AG04450 (cell line): ENCODE measurements around the gene TMEM11. TPM values are rescaled to one million over a fixed set of nuclear protein-coding genes. Genes with fewer than 3 reads are reported as not detected.

ENCODE experiments used
- CTCF ChIA-PET: fragments of 300-600, 350-600 bp; formaldehyde crosslinking; extraction: SDS; loops from one replicate; lab custom pipeline; 2022; ENCODE audit warnings: antibody characterized with exemption, inconsistent platforms; lab: Charles Lee
- POLR2A ChIA-PET: fragments of 350-600 bp; formaldehyde crosslinking; extraction: SDS; loops from one replicate; lab custom pipeline; 2021; ENCODE audit warnings: antibody characterized with exemption, inconsistent platforms; lab: Yijun Ruan, JAX
- DNase-seq: peaks from one replicate; pipeline ENCODE4 v3.0.0-alpha.2; 2011; ENCODE audit warnings: low read depth, low spot score
- H3K27ac ChIP-seq: one replicate; pipeline ENCODE4 v1.5.1; 2012; ENCODE audit warnings: low read depth, low read length, control low read depth
- H3K27me3 ChIP-seq: one replicate; pipeline ENCODE4 v1.6.0; 2012; ENCODE audit warnings: low read length; ENCODE audit not compliant: control insufficient read depth, insufficient read depth
- H3K4me3 ChIP-seq: 2 replicates; pipeline ENCODE4 v1.5.1; 2011; ENCODE audit warnings: mild to moderate bottlenecking, low read depth, low read length, control low read depth
- H3K9me3 ChIP-seq: 2 replicates; pipeline ENCODE4 v1.5.1; 2012; ENCODE audit warnings: low read length; ENCODE audit not compliant: control insufficient read depth, insufficient read depth
- CTCF ChIP-seq: IDR thresholded peaks from 2 replicates; pipeline ENCODE4 v1.5.1; 2011; ENCODE audit warnings: low read depth, low read length, control low read depth, inconsistent platforms
- polyA plus RNA-seq: library from polyadenylated mRNA; depleted of rRNA; stranded (reverse); fragments of >200 nt; gene quantifications from 2 replicates; pipeline ENCODE4 v1.2.3, GENCODE V29; 2011

Gene TMEM11
- polyA plus RNA-seq, 1 experiment, result 27.5 TPM

DNA sequence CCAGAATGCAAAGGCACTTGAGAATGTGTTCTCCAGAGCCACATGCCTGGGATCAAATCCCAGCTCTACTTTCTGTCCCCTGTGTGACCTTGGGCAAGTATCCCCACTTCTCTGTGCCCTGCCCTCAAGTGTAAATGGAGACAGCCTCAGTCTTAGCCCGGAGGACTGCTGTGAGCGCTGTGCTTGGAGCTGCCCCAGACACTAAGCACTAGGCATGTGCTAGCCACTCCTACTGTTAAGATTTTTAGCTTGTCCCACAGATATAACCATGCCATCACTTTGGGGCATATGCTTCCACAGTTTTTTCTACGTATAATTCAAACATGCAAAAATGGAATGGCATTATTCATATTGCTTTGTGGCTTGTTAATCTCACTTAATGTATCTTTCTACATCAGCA is 29.4 kb downstream of the TMEM11 start:
- Histone ChIP-seq H3K27me3 (no peaks in the 10 kb centered on the region), H3K27ac (no peak overlapping the region), H3K4me3 (no peak overlapping the region), H3K9me3 (no peaks in the 10 kb centered on the region)
- DNase-seq, result no peak
- TF ChIP-seq CTCF, result no peak
- ChIA-PET POLR2A (no interaction called here), CTCF (no interaction called here)

DNA sequence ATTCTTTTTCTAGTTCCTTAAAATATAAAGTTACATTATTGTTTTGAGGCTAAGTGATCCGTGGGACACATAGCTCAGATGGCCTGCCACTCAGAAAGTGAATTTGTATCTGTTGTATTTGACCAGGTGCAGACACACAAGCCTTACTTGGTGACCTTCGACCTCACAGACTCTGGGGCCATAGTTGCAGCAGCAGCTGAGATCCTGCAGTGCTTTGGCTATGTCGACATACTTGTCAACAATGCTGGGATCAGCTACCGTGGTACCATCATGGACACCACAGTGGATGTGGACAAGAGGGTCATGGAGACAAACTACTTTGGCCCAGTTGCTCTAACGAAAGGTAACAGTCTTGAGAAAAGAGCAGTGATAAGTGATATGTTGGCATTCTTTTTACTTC is 30.5 kb downstream of the TMEM11 start:
- H3K27ac ChIP-seq, result no peak overlapping the region
- ChIA-PET CTCF (no interaction called here), POLR2A (no interaction called here)
- TF ChIP-seq CTCF, result no peak
- DNase-seq, result no peak
- H3K27me3 ChIP-seq, result no peaks in the 10 kb centered on the region
- no peaks in the 10 kb centered on the region for H3K9me3 ChIP-seq
- H3K4me3 ChIP-seq, result no peak overlapping the region

GRCh38 chr17:21177854-21178600 is 35.9 kb downstream of the TMEM11 start:
- TF ChIP-seq CTCF, result no peak
- DNase-seq, result no peak
- CTCF ChIA-PET, result interaction anchor here (0.9 kb wide), 1 partner anchor 49 kb away, joined by 3 read pairs; no protein-coding TSS in a partner anchor
- Histone ChIP-seq H3K4me3 (no peak overlapping the region), H3K9me3 (no peaks in the 10 kb centered on the region), H3K27ac (no peak overlapping the region), H3K27me3 (no peaks in the 10 kb centered on the region)
- POLR2A ChIA-PET, result interaction anchor here (0.6 kb wide), 1 partner anchor 185 kb away, joined by 4 read pairs; no protein-coding TSS in a partner anchor

GRCh38 chr17:21177401-21177800 is 36.6 kb downstream of the TMEM11 start:
- POLR2A ChIA-PET, result no interaction called here
- no peak for TF ChIP-seq CTCF
- Histone ChIP-seq H3K4me3 (no peak overlapping the region), H3K27ac (no peak overlapping the region), H3K27me3 (no peaks in the 10 kb centered on the region), H3K9me3 (no peaks in the 10 kb centered on the region)
- CTCF ChIA-PET, result interaction anchor here (0.9 kb wide), 1 partner anchor 48 kb away, joined by 3 read pairs; no protein-coding TSS in a partner anchor
- no peak for DNase-seq

- Histone ChIP-seq H3K27me3 (no peaks in the 10 kb centered on the region), H3K27ac (no peak overlapping the region), H3K9me3 (no peaks in the 10 kb centered on the region), H3K4me3 (no peak overlapping the region)
- DNase-seq, result no peak
- TF ChIP-seq CTCF, result no peak
- POLR2A ChIA-PET, result no interaction called here
- CTCF ChIA-PET, result no interaction called here
Observed at GRCh38 chr17:21176773-21177395, 37.1 kb downstream of the TMEM11 start.
